NCI-H1048 (cell line): Measurements from ENCODE around the gene CLDN3.
"Not testable (repeated sequence)": the region's sequence is repeated elsewhere in the genome, so short reads cannot be mapped to it uniquely, and the experiment has no call there.

Experiments used
- DNase-seq: peaks from one replicate; lab custom pipeline; 2025; lab: John Stamatoyannopoulos, UW

Gene CLDN3

DNA sequence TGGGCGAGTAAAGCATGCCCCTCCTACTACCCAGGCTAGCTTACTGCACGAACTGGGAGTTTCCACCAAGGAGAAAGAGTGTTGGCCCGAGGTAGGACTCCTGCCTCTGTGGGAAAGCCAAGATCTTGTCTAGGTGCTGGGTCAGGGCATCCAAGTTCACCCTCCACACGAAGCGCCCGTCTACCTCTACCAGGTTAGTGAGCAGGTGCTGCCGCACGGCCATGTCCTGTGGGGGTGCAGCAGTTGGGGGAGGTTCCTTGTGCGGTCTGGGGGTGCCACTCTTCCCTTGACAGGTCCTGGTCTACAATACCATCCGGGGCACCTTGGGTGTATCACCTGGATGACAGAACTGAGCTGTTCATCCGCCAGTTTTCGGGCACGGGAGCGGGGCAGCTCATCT is 33.2 kb downstream of the CLDN3 start:
- DNase-seq = no peak

DNA sequence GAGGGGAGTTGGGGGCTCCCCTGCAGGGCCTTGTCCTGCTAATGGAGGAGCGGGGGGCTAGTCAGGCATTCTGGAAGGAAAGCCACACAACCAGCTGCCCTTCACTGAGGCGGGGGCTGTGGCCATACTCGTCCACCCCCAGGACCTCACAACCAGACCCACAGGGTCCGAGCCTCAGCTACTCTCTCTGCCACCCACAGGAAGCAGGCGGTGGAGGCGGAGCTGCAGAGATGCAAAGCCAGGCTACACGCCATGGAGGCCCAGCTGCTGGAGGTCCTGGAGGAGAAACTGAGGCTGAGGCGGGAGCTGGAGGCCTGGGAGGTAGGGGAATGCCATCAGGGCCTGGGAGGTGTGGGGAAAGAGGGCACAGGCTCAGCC is 34.6 kb downstream of the CLDN3 start:
- no peak for DNase-seq

DNA sequence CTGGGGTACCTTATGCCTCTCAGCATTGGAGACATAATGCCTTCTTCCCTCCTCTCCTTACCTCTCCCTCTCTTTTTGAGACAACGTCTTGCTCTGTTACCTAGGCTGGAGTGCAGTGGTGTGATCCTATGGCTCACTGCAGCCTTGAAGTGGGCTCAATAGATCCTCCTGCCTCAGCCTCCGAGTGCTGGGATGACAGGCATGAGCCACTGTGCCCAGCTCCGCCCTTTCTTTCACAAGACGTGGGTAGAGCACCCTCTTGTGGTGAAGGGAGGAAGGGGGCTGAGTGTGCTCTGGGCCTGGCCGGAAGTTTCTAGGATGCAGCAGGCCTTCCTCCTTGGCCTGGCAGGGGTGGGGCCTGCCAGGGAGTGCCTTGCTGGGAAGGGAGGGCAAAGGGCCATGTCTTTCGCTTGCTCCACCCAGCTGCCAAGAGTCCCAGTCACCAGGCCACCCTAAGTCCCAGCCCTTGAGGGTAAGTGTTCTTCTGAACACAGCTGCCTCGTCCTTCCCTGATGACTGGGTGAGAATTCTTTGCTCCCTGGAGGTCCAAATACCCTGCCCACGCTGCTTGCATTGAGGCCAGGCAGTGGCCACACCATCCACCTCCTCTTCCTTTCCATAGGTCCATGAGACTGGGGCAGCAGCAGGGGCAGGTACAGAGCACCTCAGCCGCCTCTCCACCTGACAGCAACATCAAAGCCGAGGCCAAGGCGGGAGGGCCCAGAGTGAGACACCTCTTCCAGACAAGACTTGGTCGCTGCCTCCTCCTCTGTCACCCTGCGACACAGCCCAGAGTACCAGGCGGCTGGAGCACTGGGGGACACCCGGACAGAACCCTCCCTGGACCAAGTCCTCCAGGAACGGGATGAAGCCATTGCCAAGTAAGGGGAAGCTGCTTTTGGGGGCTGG is 35.2 kb downstream of the CLDN3 start:
- peak; percentile 80 for DNase-seq

DNA sequence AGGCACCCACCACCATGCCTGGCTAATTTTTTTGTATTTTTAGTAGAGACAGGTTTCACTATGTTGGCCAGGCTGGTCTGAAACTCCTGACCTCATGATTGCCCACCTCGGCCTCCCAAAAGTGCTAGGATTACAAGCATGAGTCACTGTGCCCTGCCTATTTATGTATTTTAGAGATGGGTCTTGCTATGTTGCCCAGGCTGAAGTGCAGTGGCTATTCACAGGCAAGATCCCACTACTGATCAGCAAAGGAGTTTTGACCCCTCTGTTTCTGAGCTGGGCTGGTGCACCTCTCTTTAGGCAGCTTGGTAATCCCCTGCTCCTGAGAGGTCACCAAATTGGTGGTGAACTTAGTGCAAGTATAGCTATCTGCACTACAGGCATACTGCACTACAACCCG is 37.7 kb downstream of the CLDN3 start:
- no peak for DNase-seq

DNA sequence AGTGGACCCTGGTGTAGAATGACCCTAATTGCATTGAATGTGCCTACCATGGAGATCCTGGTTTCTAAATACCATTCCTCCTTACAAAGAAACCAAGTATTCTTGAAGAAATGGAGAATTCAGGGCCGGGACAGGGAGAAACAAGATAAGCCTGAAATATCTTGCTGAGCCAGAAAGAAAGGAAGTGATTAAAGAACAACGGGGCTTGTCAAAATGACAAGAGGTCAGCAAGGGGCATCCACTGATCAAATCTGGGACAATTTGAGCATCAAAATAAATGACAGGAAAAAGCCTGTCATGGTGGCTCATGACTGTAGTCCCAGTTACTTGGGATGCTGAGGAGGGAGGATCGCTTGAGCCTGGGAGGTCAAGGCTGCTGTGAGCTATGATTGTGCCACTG is 39.6 kb downstream of the CLDN3 start:
- no peak for DNase-seq

DNA sequence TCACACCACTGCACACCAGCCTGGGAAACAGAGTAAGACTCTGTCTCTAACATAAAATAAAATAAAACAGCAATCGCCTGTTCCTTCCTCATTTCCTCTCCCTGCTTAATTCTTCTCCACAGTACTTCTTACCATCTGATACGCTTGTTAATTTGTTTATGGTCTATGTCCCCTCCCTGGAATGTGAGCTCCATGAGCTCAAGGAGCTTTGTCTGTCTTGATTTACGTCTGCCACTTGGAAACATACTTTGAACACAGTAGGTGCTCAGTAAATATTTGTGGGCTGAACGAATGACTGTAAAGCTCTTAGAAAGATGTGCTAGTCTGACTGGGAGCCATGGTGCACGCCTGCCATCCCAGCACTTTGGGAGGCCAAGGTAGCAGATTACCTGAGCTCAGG is 41.5 kb downstream of the CLDN3 start:
- DNase-seq = no peak

DNA sequence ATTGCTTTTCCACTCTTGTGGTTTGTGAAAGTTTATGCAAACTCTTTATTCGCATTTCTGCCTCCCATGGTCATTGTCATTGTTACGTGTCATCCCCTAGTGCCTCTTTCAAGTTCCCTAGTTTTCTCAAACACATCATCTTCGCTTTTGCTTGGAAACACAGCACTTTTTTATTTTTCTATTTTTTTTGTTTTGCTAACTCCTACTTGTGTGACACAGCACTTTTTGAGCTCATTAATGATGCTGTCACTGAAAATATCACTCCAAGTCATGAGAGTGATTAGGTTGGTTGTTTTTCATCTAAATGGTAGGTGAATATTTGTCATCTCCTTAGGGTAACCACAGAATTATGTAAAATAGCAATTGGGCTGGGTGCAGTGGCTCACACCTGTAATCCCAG is 42.1 kb downstream of the CLDN3 start:
- DNase-seq = no peak

DNA sequence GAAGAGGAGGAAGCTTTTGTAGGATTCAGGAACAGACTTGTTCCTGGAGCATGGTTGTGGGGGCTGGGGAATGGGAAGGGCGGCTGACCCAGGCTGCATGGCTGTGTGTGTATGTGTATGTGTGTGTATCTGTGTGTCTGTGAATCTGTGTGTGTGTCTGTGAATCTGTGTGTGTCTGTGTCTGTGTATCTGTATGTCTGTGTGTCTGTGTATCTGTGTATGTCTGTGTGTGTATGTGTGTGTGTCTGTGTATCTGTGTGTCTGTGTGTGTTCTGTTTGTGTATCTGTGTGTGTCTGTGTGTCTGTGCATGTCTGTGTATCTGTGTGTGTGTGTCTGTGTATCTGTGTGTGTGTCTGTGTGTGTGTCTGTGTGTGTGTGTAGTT is 44.0 kb downstream of the CLDN3 start:
- DNase-seq = no peak

DNA sequence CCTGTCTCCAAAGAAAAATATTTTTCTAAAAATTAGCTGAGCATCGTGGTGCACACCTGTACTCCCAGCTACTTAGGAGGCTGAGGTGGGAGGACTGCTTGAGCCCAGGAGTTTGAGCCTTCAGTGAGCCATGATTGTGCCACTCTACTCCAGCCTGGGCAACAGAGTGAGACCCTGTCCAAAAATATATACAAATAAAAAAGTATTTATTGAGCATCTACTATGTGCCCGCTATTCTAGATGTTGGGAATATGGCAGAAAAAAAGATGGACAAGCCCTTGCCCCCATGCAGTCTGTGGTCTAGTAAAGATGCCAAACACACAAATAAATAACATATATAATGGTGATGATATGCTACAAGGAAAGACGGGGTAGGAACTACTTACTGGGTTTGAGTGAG is 46.3 kb downstream of the CLDN3 start:
- DNase-seq = no peak

DNA sequence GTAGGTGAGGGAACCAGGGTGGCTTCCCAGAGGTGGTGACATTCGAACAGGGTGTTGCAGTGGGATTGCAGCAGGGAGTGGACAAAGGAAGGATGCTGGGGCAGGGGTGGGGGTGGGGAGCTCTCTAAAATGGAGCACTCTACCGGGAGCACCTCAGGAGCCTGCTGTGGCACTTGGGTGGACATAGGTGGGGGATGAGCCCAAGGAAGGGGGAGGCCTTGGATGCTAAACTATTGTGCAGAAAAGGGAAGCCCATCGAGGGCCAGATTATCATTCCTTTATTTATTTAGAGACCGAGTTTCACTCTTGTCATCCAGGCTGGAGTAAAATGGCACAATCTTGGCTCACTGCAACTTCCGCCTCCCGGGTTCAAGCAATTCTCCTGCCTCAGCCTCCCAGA is 47.3 kb downstream of the CLDN3 start:
- DNase-seq = no peak

DNA sequence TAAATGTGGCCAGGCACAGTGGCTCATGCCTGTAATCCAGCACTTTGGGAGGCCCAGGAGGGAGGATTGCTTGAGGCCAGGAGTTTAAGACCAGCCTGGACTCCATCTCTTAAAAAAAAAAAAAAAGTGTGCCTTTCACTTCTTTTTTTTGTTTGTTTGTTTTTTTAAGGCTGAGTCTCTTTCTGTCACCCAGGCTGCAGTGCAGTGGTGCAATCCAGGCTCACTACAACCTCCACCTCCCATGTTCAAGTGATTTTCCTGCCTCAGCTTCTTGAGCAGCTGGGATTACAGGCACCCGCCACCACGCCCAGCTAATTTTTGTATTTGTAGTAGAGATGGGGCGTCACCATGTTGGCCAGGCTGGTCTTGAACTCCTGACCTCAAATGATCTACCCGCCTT is 47.9 kb downstream of the CLDN3 start:
- not testable (repeated sequence) for DNase-seq

DNA sequence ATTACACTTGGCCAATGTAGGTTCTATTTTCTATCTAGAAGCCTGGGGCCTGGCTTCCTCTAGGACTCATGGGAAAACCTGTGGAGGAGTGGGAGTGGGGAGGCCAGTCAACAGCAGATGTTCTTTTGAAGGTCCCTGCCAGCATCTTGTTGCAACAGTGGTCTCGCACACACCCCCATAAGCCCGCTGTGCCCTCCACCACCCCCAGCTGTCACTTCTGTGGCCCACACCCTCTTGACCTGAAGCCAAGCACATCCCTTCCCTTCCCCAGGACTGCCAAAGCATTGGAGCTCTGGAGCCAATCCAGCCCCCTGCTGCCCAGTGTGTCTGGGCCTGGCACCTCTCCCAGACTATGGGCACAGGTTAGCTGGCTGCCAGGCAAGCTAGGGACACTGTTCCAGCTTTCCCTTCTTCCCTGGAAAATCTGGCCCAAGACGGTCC is 48.7 kb downstream of the CLDN3 start:
- DNase-seq = no peak

DNA sequence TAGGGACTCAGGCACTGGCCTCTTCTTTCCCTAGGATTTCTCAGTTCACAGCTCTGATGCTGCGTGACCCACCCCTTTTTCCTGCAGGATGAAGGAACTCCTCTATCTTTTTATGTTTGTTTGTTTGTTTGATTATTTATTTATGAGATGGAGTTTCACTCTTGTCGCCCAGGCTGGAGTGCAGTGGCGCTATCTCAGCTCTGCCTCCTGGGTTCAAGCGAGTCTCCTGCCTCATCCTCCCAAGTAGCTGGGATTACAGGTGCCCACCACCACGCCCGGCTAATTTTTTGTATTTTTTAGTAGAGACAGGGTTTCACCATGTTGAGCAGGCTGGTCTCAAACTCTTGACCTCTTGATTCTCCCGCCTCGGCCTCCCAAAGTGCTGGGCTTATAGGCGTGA is 49.6 kb downstream of the CLDN3 start:
- not testable (repeated sequence) for DNase-seq

DNA sequence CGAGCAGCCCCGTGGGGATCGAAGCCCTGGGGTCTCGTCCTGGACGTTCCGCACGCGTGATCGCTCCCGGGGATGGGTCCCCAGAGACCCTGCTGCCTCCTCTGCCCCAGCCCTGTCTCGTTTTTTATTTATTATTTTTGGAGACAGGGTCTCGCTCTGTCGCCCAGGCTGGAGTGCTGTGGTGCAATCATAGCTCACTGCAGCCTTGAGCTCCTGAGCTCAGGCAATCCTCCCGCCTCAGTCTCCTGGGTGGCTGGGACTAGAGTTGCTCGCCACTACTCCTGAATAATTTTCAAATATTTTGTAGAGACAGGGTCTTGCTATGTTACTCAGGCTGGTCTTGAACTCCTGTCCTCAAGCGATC is 50.3 kb downstream of the CLDN3 start:
- no peak for DNase-seq
